ENCODE data around the gene NELL1.

NELL1 gene

DNA sequence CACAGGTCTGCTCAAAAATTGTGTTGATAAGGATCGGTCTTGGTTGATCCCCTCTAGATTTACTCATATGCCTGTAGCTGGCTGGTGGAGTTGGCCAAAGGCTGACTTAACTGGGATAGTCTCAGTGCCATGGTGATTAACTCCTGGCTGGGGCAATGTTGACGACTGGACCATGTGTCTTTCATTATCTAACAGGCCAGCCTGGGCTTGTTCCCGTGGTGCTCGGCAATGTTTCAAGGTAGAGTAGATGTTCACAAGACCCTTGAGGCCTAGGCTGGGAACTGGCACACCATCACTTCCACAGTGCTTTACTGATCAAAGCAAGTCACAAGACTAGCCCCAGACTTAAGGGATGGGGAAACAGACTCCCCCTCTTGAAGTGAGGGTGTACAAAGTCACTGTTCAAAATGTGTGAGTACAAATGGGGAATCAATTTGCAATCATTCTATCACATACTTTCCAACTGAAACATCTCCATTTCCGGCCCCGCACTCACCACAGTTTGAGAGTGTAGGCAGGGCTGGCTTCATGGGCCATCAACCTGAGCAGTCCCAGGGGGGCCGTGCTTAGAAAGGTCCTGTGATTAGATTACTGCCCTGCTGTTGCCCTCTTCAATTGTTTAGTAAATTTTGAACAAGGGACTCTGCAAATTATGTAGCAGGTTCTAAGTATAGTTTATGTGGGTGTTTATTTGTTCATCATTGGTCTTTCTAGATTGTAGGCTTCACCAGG lies 240.8 kb downstream of the NELL1 start:
- Histone ChIP-seq H3K9ac (ENCODE audit: low read length in 2 of 2) (no peak overlapping the region), H3K4me1 (ENCODE audit: control insufficient read depth, insufficient read depth, low read length) (no peaks in the 10 kb centered on the region), H3K27ac (ENCODE audit: low read length) (no peak overlapping the region), H3K36me3 (ENCODE audit: control insufficient read depth in 2 of 2, insufficient read depth in 2 of 2, low read length in 2 of 2) (no peaks in the 10 kb centered on the region), H3K9me3 (ENCODE audit: control insufficient read depth in 2 of 2, low read length in 2 of 2) (no peaks in the 10 kb centered on the region), H3K27me3 (ENCODE audit: control insufficient read depth in 1 of 2, insufficient read depth in 2 of 2, low read length in 2 of 2) (no peaks in the 10 kb centered on the region), H3K4me3 (ENCODE audit: low read length in 2 of 2) (no peak overlapping the region)

DNA sequence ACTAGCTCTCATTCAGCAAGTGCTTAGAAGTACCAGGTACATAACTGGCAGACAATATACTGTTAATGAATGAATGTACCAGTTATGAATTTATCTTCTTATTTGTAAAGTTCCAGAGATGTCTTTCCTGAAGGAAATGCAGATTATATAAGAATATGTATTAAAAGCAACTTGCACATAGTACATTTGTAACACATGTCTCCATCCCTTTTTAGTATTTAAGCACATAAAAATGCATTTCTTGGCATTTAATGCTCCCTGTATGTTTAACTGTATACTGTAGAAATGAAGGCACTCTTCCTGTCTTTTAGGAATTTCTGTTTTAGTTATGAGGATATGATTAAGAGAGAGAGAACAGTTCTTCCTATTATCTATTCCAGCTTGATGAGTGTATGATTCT lies 241.3 kb downstream of the NELL1 start:
- no peaks in the 10 kb centered on the region for H3K4me1 ChIP-seq (ENCODE audit: control insufficient read depth, insufficient read depth, low read length)
- no peaks in the 10 kb centered on the region for H3K36me3 ChIP-seq (ENCODE audit: control insufficient read depth in 2 of 2, insufficient read depth in 2 of 2, low read length in 2 of 2)
- no peak overlapping the region for H3K27ac ChIP-seq (ENCODE audit: low read length)
- no peaks in the 10 kb centered on the region for H3K9me3 ChIP-seq (ENCODE audit: control insufficient read depth in 2 of 2, low read length in 2 of 2)
- no peaks in the 10 kb centered on the region for H3K27me3 ChIP-seq (ENCODE audit: control insufficient read depth in 1 of 2, insufficient read depth in 2 of 2, low read length in 2 of 2)
- no peak overlapping the region for H3K4me3 ChIP-seq (ENCODE audit: low read length in 2 of 2)
- H3K9ac ChIP-seq (ENCODE audit: low read length in 2 of 2) = no peak overlapping the region

DNA sequence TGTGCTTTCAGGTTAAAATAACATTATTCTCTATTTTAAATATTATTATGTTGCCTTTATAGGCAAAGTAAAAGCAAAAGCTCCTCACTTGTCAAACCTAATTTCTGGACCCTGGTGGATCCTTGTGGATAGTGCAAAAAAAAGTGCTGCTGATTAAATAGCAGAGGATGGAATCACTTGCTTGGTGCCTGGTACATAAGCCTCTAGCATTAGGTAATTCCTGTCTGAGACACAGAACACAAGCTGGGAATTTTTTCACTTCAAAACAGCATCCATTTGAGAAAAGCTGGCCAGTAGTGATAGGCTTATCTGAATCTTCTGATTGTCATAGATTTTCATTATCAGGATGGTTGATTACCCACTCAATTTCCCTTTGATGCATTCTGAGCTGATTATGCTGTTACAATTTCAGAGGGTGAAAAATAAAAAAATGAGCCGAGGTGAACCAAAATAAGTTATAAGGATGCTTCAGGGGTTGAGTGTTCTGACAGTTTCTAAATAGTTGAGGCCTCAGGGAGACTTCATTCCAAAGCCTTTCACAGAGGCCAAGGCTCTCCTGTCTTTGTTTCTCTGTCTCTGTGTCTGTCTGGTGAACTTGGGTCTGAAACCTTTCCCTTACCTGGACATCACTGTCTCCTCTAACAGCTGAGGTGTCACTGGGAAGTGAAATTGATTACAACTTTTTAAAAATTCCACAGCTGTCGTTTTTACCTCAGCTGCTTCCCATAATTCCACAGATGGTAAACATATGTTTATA lies 242.9 kb downstream of the NELL1 start:
- Histone ChIP-seq H3K9me3 (ENCODE audit: control insufficient read depth in 2 of 2, low read length in 2 of 2) (no peaks in the 10 kb centered on the region), H3K4me3 (ENCODE audit: low read length in 2 of 2) (no peak overlapping the region), H3K27ac (ENCODE audit: low read length) (no peak overlapping the region), H3K27me3 (ENCODE audit: control insufficient read depth in 1 of 2, insufficient read depth in 2 of 2, low read length in 2 of 2) (no peaks in the 10 kb centered on the region), H3K36me3 (ENCODE audit: control insufficient read depth in 2 of 2, insufficient read depth in 2 of 2, low read length in 2 of 2) (no peaks in the 10 kb centered on the region), H3K9ac (ENCODE audit: low read length in 2 of 2) (no peak overlapping the region), H3K4me1 (ENCODE audit: control insufficient read depth, insufficient read depth, low read length) (no peaks in the 10 kb centered on the region)

DNA sequence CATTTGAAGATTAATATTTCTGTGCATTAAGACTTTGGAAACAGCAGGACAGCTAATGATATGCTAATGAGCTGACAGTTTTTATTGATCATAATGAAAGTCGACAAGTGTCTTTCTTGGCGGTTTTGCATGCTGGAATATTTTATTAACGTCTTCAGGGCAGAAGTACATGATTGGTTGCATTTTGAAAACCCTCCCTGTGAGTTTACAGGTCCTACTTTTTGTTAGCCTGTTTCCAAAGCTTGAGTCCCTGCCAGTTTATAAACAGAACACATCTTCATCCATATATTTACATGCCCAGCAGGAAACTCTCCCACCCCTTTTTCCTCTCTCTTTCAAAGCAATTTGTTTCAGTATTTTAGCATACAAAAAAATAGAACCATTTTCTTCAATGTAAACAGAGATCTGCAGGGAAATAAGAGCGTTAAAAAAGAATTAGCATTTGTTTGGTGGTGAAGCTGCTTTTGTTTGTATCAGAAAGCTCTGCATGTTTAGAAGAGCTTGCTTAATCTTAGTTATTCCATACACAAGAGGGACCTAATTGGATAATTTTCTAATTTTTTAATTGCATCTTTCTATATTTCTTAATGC lies 243.6 kb downstream of the NELL1 start:
- Histone ChIP-seq H3K9ac (ENCODE audit: low read length in 2 of 2) (no peak overlapping the region), H3K4me1 (ENCODE audit: control insufficient read depth, insufficient read depth, low read length) (no peaks in the 10 kb centered on the region), H3K27me3 (ENCODE audit: control insufficient read depth in 1 of 2, insufficient read depth in 2 of 2, low read length in 2 of 2) (no peaks in the 10 kb centered on the region), H3K4me3 (ENCODE audit: low read length in 2 of 2) (no peak overlapping the region), H3K9me3 (ENCODE audit: control insufficient read depth in 2 of 2, low read length in 2 of 2) (no peaks in the 10 kb centered on the region), H3K36me3 (ENCODE audit: control insufficient read depth in 2 of 2, insufficient read depth in 2 of 2, low read length in 2 of 2) (no peaks in the 10 kb centered on the region), H3K27ac (ENCODE audit: low read length) (no peak overlapping the region)

DNA sequence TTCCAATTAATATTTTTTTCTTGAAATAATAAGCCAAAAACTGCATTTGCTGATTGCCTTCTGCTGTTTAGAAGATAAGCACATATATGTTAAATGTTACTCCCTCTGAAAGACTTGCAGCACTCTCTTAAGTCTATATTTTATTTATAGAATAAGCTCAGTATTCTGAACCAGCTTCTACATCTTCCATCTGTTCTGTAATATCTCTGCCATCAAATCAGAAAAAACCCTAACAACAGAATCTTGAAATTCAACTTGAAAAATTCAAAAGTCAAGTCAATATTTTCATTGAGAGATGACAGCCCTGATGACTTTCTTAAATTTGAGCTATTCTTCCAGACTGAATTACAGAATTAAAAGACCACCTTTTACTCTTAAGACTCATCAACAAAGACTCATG lies 247.9 kb downstream of the NELL1 start:
- Histone ChIP-seq H3K9ac (ENCODE audit: low read length in 2 of 2) (no peak overlapping the region), H3K27me3 (ENCODE audit: control insufficient read depth in 1 of 2, insufficient read depth in 2 of 2, low read length in 2 of 2) (no peaks in the 10 kb centered on the region), H3K36me3 (ENCODE audit: control insufficient read depth in 2 of 2, insufficient read depth in 2 of 2, low read length in 2 of 2) (no peaks in the 10 kb centered on the region), H3K4me3 (ENCODE audit: low read length in 2 of 2) (no peak overlapping the region), H3K9me3 (ENCODE audit: control insufficient read depth in 2 of 2, low read length in 2 of 2) (no peaks in the 10 kb centered on the region), H3K27ac (ENCODE audit: low read length) (no peak overlapping the region), H3K4me1 (ENCODE audit: control insufficient read depth, insufficient read depth, low read length) (no peaks in the 10 kb centered on the region)

DNA sequence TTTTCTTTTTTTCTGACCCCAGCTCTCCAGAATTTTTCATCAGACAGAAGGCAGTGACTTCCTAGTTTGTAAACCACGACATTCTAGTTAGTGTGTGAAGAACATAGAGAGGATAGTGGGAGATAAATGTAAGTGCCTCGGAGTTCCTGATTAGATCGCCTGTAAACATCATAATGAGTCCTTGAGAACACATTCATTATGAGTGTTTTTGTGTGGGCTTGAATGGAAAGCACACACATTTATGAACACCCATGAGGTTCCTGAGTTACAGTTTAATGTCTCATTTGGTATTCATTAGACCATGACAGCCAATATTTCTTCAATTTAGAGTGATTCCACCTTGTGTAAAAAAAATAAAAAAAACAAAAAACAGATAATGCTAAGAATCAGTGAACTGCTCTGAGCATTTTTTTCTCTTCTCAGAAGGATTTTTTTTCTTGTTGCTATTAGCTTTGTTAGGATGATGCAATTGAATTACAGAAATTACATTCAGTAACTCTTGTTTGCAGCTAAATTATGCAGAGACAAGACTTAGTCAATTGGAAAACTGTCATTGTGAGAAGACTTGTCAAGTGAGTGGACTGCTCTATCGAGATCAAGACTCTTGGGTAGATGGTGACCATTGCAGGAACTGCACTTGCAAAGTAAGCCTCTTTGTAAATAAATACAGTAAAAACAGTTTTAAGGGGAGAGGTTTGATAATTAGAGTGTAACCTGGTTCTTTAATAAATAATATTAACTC lies 257.6 kb downstream of the NELL1 start:
- no peak overlapping the region for H3K9ac ChIP-seq (ENCODE audit: low read length in 2 of 2)
- H3K36me3 ChIP-seq (ENCODE audit: control insufficient read depth in 2 of 2, insufficient read depth in 2 of 2, low read length in 2 of 2) = no peaks in the 10 kb centered on the region
- no peak overlapping the region for H3K27ac ChIP-seq (ENCODE audit: low read length)
- H3K4me1 ChIP-seq (ENCODE audit: control insufficient read depth, insufficient read depth, low read length) = no peaks in the 10 kb centered on the region
- H3K27me3 ChIP-seq (ENCODE audit: control insufficient read depth in 1 of 2, insufficient read depth in 2 of 2, low read length in 2 of 2) = no peaks in the 10 kb centered on the region
- no peak overlapping the region for H3K4me3 ChIP-seq (ENCODE audit: low read length in 2 of 2)
- no peaks in the 10 kb centered on the region for H3K9me3 ChIP-seq (ENCODE audit: control insufficient read depth in 2 of 2, low read length in 2 of 2)

DNA sequence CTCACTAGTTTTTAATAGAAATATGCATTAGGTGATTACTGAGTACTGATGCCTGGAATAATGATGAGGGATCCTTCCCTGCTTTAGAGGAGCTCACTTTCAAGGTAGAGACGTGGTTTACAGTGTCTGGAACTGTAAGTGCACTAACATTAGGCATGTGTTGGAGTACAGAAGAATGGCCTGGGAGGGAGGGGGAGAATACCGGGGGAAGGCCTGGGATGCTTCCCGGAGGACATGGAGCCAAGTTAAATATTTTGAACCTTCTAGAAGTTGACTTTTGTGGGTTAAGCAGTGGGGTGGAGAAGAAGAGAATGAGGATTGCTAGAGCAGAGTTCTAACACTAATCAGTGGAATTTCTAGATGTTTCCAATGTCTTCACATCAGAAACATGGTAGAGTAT lies 261.6 kb downstream of the NELL1 start:
- no peak overlapping the region for H3K9ac ChIP-seq (ENCODE audit: low read length in 2 of 2)
- H3K4me1 ChIP-seq (ENCODE audit: control insufficient read depth, insufficient read depth, low read length) = no peaks in the 10 kb centered on the region
- peaks cover 0 to 2% of the 10 kb centered on the region in 2 donors for H3K27me3 ChIP-seq (ENCODE audit: control insufficient read depth in 1 of 2, insufficient read depth in 2 of 2, low read length in 2 of 2)
- no peak overlapping the region for H3K4me3 ChIP-seq (ENCODE audit: low read length in 2 of 2)
- no peaks in the 10 kb centered on the region for H3K9me3 ChIP-seq (ENCODE audit: control insufficient read depth in 2 of 2, low read length in 2 of 2)
- no peak overlapping the region for H3K27ac ChIP-seq (ENCODE audit: low read length)
- no peaks in the 10 kb centered on the region for H3K36me3 ChIP-seq (ENCODE audit: control insufficient read depth in 2 of 2, insufficient read depth in 2 of 2, low read length in 2 of 2)

DNA sequence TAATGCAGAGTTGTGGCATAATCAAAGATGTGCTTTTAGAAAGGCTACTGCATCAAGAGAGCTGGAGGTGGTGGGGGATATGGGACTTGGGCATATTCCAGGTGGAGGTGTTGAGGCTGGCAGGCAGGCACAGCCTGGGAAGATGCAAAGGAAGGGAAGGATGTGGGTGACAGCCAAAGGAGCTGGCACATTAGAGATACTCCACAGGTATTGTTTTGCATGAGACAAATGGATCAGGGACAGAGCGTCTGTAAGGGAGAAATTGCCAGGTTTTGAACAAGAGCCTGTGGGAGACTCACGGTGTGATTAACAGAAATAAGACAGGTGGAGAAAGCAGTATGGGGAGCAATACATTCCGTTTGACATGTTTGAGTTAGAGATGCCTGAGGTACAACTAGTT lies 263.7 kb downstream of the NELL1 start:
- Histone ChIP-seq H3K27me3 (ENCODE audit: control insufficient read depth in 1 of 2, insufficient read depth in 2 of 2, low read length in 2 of 2) (peaks cover 0 to 2% of the 10 kb centered on the region in 2 donors), H3K27ac (ENCODE audit: low read length) (no peak overlapping the region), H3K4me1 (ENCODE audit: control insufficient read depth, insufficient read depth, low read length) (no peaks in the 10 kb centered on the region), H3K9ac (ENCODE audit: low read length in 2 of 2) (no peak overlapping the region), H3K9me3 (ENCODE audit: control insufficient read depth in 2 of 2, low read length in 2 of 2) (no peaks in the 10 kb centered on the region), H3K4me3 (ENCODE audit: low read length in 2 of 2) (no peak overlapping the region), H3K36me3 (ENCODE audit: control insufficient read depth in 2 of 2, insufficient read depth in 2 of 2, low read length in 2 of 2) (no peaks in the 10 kb centered on the region)

DNA sequence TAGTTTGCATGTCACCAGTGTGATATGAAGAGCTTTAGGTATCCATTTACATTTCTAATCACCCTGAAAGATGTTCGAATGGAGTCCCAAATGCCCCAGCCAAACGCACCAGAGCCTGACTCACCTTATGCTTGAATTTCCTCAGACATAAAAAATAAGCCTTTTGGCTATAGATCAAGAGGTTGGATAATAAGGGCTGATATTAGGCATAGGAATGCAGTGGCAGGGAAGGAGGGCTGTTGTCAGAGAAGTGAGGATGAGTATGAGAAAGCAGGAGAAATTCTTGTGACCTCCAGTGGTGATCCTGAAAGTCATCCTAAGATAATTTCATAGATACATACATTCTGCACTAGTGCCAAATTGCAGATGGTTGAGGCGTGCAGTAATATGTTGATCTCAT lies 264.6 kb downstream of the NELL1 start:
- Histone ChIP-seq H3K4me3 (ENCODE audit: low read length in 2 of 2) (no peak overlapping the region), H3K27me3 (ENCODE audit: control insufficient read depth in 1 of 2, insufficient read depth in 2 of 2, low read length in 2 of 2) (peaks cover 0 to 2% of the 10 kb centered on the region in 2 donors), H3K9ac (ENCODE audit: low read length in 2 of 2) (no peak overlapping the region), H3K27ac (ENCODE audit: low read length) (no peak overlapping the region), H3K36me3 (ENCODE audit: control insufficient read depth in 2 of 2, insufficient read depth in 2 of 2, low read length in 2 of 2) (no peaks in the 10 kb centered on the region), H3K4me1 (ENCODE audit: control insufficient read depth, insufficient read depth, low read length) (no peaks in the 10 kb centered on the region), H3K9me3 (ENCODE audit: control insufficient read depth in 2 of 2, low read length in 2 of 2) (no peaks in the 10 kb centered on the region)

DNA sequence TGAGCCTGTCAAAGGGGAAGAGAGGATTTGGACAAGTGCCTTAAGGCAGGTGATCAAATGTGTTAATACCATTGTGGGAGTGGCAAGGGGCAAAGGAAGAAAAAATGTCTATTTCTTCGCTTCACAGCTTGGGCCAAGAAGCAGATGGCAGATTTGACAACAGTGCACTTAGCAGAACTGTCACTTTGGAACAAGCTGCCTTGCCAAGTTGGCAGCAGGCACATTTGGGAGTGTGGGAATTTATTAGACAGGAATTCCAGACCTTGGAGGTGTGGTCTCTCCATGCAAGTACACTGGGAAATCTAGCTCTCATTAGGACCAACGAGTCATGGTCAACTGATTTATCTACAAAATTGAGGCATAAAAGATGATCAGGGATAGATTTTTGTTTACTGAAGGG lies 265.1 kb downstream of the NELL1 start:
- no peak overlapping the region for H3K9ac ChIP-seq (ENCODE audit: low read length in 2 of 2)
- no peaks in the 10 kb centered on the region for H3K9me3 ChIP-seq (ENCODE audit: control insufficient read depth in 2 of 2, low read length in 2 of 2)
- peaks cover 0 to 2% of the 10 kb centered on the region in 2 donors for H3K27me3 ChIP-seq (ENCODE audit: control insufficient read depth in 1 of 2, insufficient read depth in 2 of 2, low read length in 2 of 2)
- H3K27ac ChIP-seq (ENCODE audit: low read length) = no peak overlapping the region
- H3K36me3 ChIP-seq (ENCODE audit: control insufficient read depth in 2 of 2, insufficient read depth in 2 of 2, low read length in 2 of 2) = no peaks in the 10 kb centered on the region
- H3K4me1 ChIP-seq (ENCODE audit: control insufficient read depth, insufficient read depth, low read length) = no peaks in the 10 kb centered on the region
- H3K4me3 ChIP-seq (ENCODE audit: low read length in 2 of 2) = no peak overlapping the region
